NCI-H1105 treated with DMSO at 0.1 percent for 48 hours (cell line): ENCODE measurements around the gene CCDC197.

ENCODE experiments used
- DNase-seq: peaks from one replicate; lab custom pipeline; 2025; lab: John Stamatoyannopoulos, UW

Gene CCDC197

DNA sequence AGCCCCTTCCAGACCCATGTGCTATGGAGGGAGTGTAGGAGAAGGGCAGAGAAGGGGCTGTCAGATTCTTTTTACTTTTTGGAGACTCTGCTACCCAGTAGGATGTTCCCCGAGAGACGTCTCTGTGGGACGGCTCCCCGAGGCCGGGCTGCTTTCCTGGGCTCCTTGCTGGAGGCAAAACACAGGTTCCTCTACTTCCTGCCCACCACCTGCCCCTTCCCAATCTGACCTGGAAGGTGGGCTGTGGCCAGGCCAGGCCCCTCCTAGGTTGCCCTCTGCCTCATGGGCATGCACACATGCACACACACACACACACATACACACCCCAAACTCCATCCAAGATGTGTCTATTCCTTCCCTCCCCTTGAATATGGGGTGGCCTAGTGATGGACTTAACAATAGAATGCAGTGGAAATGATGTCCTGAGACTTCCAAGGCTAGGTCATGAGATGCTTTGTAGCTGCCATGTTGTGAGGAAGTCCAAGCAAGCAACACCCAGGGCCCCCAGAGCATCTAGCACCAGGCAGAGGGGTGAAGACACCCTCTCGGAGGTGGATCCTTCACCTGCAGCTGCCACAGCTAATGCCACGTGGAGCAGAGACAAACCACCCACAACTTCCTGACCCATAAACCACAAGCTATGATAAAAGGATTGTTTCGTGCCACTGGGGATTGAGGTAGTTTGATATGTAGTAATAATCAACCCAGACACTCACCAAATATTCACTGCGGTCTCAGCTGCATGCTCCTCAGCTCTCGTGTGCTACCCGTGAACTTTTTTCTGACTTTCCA lies 19.1 kb upstream of the CCDC197 start:
- no peak for DNase-seq

DNA sequence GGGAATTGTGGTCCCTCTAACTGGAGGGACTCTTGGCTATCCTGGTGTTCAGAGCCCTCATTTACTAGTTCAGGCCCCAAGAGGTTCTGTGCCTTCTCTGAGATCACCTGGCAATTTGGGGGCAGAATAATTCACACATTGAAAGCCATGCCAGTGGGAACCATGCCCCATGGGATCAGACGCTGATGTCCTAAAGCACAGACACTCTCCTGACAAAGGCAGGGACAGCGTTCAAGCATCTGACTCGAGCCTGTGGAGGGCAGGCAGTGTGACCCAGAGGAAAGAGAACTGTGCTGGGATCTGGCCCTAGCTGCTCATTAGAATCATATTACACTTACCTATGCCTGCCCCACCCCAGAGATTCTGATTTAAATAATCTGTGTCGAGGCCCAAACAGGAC lies 18.4 kb upstream of the CCDC197 start:
- DNase-seq, result no peak

DNA sequence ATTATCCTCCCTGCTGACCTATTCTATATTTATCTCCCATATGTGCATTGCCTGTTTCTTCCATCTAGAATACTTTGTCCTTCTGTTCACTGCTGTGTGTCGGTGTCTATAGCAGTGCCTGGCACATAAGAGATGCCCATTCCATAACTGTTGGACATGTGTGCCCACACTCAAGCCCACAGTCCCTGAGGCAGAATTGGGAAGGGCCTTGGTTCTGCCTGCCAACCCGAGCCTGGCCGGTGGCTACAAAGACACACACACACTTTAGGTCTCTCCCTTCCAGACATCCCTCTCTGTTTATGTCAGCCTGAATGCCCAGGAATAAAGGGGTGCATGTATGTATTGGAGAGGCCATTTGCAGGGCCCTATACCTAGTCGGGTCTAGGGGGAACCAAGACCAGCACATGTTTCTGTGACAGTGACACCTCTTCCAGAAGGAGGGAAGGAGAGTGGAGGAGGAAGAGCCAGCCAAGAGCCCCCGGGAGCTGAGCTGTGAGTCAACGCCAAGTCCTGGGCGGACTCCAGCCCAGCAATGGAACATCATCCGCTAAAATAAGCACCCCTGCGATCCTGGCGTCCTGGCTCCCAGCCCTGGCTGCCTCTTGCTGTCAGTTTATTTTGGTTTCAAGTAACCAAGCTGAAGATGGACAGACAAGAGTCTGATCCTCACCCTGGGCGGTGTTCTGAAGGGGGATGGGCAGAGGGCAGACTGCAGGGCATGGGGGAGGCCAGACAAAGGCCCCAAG lies 16.5 kb upstream of the CCDC197 start:
- no peak for DNase-seq

DNA sequence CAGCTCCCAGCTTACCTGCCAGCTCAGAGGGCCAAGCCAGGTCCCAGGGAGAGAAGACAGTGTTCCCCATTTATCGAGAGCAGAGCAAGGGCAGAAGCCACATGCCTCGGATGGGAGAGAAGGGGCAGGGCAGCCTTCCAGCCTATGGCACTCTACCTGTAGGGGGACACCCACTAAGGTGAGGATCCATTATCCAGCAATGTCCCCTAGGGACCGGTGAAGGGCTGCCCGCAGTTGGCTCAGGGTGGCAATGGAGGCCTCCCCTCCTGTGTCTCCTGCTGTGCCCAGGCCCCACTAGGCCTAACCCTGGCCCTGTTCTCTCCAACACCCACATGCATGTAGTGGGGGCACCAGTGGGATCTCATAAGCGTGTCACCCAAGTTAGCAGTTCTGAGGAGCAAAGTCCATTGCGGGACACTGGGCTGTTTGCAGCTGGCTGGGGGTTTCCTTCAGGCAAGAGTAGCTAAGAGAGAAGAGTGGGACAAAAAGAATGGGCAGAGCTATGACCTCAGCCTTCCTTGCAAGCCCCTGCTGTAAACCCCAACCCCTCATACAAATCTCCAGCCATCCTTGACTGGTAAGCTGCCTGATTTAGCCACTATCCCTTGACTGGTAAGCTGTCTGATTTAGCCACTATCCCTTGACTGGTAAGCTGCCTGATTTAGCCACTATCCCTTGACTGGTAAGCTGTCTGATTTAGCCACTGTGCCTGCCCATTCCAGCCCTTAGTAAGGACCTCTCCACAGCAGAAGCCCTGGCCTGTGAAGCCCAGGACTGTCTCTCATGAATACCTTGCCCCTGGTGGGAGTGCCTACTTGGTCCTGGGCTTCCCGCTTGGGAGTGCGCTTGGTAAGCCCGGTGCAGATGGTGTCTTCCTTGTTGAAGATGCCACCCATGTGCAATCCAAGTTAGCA lies 15.5 kb upstream of the CCDC197 start:
- no peak for DNase-seq

DNA sequence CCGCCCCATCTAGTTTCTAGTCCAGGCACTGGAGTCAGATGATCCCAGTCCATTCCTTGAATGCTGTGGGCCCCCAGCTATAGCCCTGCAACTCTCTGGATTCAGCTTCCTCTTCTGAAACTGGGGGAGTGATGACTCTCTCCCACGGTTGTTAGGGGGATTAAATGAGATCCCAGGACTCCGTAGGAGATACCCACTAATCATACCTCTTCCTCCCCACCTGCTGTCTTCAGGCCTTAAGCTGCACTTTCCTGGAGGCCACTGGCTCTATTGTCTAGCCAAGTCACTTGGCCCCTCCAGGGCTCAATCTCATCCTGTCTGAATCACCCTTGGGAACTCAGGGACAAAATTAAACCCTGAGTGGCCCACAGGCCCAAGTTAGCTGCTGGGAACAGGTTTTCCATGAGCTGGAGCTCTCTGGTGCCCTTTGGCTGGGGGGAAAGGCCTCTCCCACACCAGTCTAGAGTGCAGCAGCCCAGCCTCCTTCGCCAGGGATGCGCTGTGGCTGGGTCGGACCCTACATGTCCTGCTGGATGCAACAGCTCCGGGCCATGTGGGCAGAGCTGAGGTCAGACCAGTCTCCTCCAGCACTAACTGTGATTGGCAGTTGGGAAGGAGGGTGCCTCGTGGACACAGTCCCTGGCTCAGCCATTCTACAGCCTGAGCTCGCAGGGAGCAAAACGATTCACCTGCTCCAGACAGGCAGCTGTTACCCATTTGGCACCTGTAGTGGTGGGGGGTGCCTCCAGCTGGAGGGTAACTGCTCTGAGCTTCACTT lies 14.7 kb upstream of the CCDC197 start:
- DNase-seq, result no peak

DNA sequence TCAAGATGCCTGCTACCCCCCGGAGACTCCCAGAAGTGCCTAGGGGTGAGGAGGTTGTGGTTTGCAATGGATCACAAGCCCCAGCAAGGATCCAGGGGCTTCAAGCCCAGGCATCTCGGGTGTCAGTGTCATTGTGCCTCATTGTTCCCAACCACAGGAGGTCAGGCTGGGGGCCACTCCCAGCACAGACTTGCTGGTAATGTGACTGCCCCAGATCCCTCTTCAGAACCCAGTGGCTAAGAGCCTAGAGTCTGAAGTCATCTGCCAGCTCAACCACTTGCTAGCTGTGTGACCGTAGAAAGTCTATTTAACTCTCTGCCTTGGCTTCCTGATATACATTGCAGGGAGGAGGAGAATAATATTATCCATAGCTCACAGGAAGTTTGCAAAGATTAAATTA lies 13.0 kb upstream of the CCDC197 start:
- no peak for DNase-seq

DNA sequence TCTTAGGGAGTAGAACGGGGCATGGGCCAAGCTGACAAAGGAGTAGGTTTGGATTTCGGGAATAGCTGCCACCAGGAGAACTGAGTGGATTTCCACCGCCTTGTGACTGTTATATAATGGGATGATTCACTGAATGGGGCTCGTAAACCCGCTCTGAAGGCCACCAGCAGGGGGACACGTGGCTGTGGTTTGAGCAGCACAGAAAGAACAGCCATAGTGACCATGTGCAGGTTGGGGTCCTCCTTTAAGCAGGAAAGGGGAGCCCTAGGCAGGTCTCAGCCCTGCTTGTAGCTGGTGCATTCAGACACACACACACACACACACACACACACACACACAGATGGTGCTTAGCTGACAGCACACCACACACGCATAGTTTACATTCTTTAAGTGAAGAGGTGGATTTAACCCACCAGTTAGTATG lies 12.1 kb upstream of the CCDC197 start:
- no peak for DNase-seq

DNA sequence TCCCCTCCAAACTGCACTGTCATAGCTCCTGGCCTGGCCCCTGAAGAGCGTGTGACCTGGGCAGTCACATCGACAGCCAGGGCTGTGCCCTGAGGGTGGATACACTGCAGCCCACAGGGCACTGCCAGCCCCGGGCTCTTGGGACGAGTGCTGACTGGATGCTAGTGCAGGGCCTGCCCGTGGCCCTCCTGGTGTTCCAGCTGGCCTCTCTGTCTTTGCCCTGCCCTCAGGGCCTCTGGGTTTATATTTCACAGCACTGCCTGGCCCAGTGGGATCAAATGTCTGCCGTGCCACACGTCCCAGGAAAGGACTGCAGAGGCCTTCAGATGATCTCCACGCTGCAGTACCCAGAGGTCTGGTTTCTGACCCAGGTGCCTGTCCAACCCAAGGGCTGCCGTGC lies 10.1 kb upstream of the CCDC197 start:
- no peak for DNase-seq

DNA sequence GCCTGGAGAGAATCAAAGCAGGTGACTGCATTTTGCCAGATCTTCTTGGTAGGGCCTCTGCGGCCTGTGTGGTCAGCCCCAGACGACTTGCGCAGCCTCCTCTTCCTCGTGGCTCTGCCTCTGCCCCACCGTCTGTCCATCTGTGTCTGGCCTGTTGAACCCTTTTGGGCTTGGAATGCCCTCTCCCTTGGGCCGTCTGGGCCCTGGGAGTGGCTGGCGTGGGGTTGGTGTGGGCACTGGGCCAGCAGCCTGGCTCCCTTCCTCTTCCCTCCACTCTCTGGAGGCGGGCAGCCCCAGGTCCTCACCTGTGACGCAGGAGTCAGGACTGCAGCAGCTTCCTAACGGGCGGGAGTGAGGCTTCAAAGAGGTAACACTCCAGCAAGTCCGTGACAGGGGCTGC lies 9.7 kb upstream of the CCDC197 start:
- no peak for DNase-seq

DNA sequence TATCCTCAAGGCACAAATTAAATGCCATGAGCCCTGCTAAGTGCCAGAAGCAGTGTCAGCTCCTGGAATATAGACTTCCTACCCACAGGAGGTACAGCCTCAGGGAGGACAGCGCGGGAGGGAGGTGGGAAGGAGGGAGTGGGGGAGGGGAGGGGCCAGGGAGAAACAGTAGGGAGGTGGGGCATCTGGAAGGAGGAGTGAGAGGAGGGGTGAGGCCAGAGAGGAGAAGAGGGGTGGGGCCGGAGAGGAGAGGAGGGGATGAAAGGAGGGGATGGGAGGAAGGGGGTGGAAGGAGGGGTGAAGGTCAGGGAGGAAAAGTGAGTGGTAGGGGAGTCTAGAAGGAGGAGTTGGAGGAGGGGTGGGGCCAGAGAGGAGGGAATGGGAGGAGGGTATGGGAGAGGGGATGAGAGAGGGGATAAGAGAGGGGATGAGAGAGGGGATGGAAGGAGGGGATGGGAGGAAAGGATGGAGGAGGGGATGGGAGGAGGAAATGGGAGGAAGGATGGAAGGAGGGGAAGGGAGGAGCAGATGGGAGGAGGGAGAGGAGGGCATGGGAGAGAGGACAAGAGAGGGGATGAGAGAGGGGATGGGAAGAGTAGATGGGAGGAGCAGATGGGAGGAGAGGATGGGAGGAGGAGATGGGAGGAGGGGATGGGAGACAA lies 9.2 kb upstream of the CCDC197 start:
- no peak for DNase-seq

DNA sequence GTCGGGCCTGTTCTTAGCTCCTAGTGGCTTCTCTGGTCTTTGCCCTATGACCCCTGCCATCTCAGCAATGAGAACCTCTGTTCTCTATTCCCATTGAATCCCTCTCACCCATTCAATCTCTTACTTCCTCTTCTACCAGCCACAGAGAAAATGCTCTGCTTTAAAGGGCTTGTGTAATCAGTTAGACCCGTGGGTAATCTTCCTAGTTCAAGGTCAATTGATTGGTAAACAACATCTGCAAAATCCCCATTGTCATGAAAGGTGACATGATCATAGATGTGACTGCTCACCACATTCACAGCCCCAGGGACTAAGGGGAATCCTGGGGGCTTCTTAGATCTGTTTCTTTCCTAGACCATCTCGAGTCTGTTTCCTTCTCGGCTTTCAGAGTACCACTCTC lies 7.2 kb upstream of the CCDC197 start:
- DNase-seq, result no peak

DNA sequence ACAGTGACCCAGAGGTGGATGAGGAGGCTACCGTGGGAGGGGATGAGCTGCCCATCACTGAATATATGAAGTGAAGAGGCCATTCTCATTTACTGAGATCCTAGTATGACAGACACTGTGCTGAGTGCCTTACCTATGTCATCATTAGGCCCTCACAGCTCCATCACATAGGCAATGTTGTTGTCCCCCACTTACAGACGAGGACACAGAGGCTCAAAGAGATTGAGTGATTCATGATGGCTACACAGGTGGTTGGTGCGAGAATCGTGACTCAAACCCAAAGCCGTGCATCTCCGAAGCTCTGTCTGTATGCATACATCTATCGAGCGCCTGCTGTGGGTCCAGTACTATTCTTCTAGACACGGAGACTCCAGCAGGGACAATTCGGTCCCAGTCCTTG lies 5.9 kb upstream of the CCDC197 start:
- no peak for DNase-seq

DNA sequence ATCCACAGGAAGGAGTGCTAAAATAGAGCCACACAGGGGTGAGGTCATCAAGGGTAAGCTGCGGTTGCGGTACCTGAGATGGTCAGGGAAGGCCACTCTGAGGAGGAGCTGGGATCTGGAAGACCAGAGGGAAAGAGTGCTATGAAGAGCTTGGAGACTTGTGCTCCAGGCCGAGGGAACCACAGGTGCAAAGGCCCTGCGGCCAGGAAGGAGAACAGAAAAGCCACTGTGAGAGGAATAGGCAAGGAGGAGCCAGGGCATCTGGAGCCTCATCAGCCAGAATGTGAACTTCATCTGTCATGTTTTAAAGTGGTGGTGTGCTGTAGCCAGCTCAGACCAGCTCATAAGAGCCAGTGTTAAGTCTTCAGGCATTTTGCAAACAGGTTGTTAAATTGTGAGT lies 5.5 kb upstream of the CCDC197 start:
- DNase-seq, result no peak

DNA sequence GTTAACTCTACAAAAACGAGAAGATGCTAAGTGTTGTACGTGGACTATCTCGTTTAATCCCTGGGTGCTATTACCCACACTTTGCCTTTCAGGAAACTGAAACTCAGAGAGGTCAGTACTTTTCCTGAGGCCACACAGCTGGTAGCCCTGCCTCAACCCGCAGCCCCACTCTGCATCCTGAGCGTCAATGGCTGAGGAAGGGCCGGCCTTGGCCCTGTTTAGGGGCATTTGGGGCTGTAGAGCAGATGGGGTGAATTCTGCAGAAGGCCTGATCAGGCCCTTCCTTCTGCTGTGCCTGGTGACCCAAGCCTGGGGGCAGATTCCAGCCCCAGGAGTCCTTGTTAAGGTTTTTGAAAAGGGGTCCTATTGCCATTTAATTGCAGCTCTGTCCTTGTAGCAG lies 3.7 kb upstream of the CCDC197 start:
- DNase-seq, result no peak

DNA sequence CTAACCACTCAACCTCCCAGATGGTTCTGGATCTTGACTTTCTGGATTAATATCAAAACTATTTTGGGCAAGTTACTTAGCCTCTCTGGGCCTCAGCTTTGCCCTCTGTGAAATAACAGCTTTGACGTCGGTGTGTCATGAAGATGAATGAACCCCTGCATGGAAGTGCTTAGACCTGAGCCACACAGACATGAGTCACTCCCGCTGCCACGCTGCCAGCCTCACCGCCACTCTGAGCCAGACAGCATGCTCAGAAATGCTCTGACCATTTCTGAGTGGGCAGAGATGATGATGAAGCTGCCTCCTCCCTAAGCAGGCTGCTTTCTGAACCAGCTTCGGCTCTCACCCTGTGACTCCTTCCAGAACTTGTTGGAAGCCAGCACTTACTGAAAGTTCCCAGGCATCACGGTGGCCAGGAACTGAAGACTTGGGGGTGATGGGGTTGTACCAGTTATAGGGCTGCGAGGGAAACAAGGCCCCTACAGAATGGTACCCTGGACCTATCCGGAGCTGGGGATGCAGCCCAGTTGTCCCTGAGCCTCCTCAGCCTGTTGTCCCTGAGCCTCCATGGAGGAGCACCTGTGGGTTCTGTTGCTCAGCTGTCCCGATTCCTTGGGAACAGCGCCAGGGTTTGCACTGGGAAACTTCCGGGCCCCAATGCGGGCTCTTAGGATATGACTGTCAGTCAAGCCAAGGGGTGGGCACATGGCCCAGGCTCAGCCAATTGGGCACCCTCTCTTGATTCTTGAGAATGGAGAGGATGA lies 2.0 kb upstream of the CCDC197 start:
- no peak for DNase-seq

DNA sequence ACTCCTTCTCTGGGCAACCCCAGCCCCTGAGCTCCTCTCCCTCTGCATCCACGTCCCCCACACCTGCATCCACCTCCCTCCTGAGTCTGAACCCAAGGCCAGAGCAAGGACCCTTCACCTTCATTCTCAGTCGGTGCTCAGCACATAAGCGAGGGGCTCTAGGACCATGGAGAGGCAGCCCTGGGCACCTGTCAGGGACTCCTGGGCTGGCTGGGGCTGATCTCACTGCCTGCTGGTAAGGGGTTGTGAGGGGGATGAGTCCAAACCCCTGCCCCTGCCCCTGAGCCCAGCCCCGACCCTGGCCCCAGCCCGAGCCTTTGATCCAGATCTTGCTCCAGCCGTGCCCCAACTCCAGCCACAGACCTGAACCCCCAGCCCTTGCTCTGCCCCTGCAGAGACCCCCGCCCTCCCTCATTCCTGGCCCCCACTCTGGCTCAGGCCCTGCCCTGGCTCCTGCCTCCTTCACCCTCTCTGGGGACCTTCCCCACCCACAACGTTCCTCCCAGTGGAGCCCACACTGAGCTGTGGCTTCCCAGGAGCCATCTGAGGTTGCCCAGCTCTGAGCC lies 888 bp upstream of the CCDC197 start:
- DNase-seq, result no peak

DNA sequence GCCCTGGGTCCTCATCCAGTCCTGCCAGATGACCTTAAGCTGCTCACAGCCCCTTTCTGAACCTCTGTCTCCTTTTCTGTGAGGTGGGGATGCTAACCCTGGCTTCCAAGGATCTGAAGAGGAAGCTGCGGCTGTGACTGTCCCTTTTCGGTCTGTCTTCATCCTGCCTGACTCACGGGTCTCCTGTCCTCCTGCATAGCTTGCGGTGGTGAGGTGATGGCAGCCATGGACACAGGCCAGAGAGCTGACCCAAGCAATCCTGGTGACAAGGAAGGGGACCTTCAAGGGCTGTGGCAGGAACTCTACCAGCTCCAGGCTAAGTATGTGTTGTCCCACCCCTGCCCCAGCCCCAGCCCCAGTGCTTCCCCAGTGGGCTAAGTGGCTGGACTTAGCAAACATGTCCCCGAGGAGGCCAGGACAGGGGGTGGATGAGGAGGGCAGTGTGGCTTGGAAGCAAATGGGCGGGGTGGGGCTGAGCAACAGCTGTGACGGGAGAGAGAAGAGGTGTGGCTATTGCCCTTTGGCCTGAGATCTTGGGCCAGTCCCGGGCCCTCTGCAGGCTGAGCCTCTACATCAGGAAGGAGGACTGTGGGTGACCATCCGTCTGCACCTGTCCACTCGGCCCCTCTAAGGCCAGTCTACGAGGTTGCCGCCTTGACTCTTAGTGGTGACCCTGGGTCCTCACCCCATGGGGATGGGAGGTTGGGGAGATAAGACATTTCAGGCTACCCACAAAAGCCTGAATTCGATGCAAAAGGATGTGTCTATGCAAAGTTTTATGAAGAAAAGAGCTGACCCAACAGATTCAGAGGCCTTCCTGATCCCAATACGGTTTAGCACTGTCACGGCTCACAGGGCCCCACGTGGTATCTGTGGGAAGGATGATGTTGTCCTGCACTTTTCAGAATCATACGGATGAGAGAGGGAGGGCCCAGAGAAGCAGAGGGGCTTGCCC lies 1.1 kb downstream of the CCDC197 start:
- DNase-seq, result no peak

DNA sequence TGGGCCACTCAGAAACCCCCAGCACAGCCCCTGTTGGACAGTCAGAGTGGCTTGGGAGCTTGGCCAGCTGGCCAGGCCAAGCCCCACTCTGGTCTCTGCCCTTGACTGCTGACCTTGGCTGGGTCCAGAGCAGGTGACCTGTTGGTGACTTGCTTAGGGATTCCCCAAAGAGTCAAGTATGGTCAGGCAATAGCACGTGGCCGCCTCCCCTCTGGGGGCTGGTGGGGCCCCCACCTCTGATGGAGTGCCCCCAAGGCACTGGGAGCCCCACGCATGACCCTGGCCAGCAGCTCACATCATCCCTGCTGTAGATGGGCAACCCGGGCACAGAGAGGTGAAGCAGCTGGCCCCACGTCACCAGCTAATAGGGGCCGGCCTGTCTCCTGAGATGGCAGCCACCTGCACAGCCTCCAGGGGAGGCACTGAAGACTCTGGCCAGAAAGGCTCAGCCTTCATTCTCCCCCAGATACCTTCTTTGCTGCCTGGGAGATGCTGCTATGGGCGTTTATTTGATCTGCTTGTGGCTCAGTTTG lies 1.8 kb downstream of the CCDC197 start:
- DNase-seq, result no peak

DNA sequence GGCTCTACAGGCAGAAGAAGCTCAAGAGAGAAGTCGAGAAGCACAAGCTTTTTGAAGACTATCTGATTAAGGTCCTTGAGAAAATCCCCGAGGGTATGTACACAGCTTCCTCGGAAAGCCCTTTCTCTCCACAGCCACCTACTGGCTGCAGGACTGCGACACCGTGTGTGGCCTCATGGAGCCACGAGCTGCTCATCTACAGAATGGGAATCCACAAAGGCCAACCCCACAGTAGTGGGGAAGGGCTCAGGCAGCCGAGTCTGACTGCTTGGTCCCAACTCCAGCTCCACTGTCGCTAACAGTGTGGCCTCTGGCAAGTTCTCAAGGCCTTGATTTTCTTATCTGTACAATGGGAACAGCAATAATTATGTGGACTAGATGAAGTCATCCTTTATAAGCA lies 2.5 kb downstream of the CCDC197 start:
- DNase-seq, result no peak
